Heart right ventricle (tissue), 16 donors: Measurements from ENCODE around the gene NWD2. TPM values are rescaled to one million over a fixed set of nuclear protein-coding genes. Genes with fewer than 3 reads are reported as not detected.
"Not testable (repeated sequence)": the region's sequence is repeated elsewhere in the genome, so short reads cannot be mapped to it uniquely, and the experiment has no call there.

Source experiments
- ATAC-seq, 8 donors: fragments of 200-7000 bp; cut with Tn5 transposase; one replicate each; pipeline ENCODE4 v1.9.1; 2020; ENCODE audit warnings: mild to moderate bottlenecking in 8 of 8, moderate library complexity in 8 of 8, moderate number of reproducible peaks in 1 of 8
- DNase-seq, 2 donors: peaks; one replicate each; pipeline ENCODE4 v3.0.0-alpha.2; 2020
- H3K27ac ChIP-seq, 10 donors: fragments of 200-600 bp; sonication (generic) in 2 of 10; one replicate each; pipeline versions ENCODE4 v1.5.0 to v1.8.0; 2020 to 2022; ENCODE audit warnings: mild to moderate bottlenecking in 3 of 10
- H3K27me3 ChIP-seq, 7 donors: fragments of 200-600 bp; one replicate each; pipeline ENCODE4 v1.8.0; 2021 to 2022; ENCODE audit warnings: mild to moderate bottlenecking in 2 of 7
- H3K36me3 ChIP-seq, 9 donors: fragments of 200-600 bp; sonication (generic) in 1 of 9; one replicate each; pipeline versions ENCODE4 v1.5.0 to v1.8.0; 2020 to 2022; ENCODE audit warnings: mild to moderate bottlenecking in 2 of 9
- H3K4me1 ChIP-seq, 9 donors: fragments of 200-600 bp; sonication (generic) in 1 of 9; one replicate each; pipeline versions ENCODE4 v1.5.0 to v1.8.0; 2020 to 2022; ENCODE audit warnings: mild to moderate bottlenecking in 4 of 9
- H3K4me3 ChIP-seq, 10 donors: fragments of 200-600 bp; sonication (generic) in 2 of 10; one replicate each; pipeline versions ENCODE4 v1.5.0 to v1.8.0; 2020 to 2022; ENCODE audit warnings: mild to moderate bottlenecking in 7 of 10, moderate library complexity in 2 of 10
- H3K9me3 ChIP-seq, 11 donors: fragments of 200-600 bp in 10 of 11; sonication (generic) in 2 of 11; one replicate each; pipeline versions ENCODE4 v1.5.0 to v1.8.0; 2013 to 2022; ENCODE audit warnings: mild to moderate bottlenecking in 2 of 11, control low read depth in 1 of 11, moderate library complexity in 1 of 11
- CTCF ChIP-seq, 9 donors: fragments of 200-600 bp; sonication (generic) in 2 of 9; IDR thresholded peaks; one replicate each; pipeline versions ENCODE4 v1.5.0 to v1.8.0; 2021 to 2022; ENCODE audit warnings: antibody characterized with exemption in 9 of 9, mild to moderate bottlenecking in 5 of 9, moderate library complexity in 1 of 9
- WGBS, 2 donors: extraction: QIAGEN DNeasy Blood & Tissue Kit; methylation state at CpG; one replicate each; pipeline ENCODE4 v1.1.7; 2013; ENCODE audit warnings: inconsistent platforms in 1 of 2; 5-methylcytosine and 5-hydroxymethylcytosine counted together
- intact Hi-C, 10 donors: fragments of 100-400 bp; cut with DNase I; formaldehyde crosslinking; loops; one replicate each; pipeline versions ENCODE4 v1.11.1 to v1.14.2; 2022
- long read RNA-seq, 3 donors: library from polyadenylated mRNA; unstranded; transcript quantifications; one replicate each; pipeline ENCODE4 v2.0.0, GENCODE V29; 2020 to 2021
- polyA plus RNA-seq, 2 donors: library from polyadenylated mRNA; stranded (reverse); fragments of 200-250 nt; gene quantifications; one replicate each; pipeline ENCODE4 v1.2.3, GENCODE V29; 2013
- total RNA-seq, 10 donors: library from RNA; stranded (reverse); fragmentation: NEBNext Ultra II Directional in 3 of 10; extraction: Animal tissue kit (Norgen Biotek cat#: 25700) in 3 of 10; gene quantifications; one replicate each; pipeline versions ENCODE4 v1.2.1 to v1.2.4, GENCODE V29; 2021 to 2023
- donor health status: Arrhythmogenic right ventricular cardiomyopathy.
- donor health status: ischemic (EF 13 %, LVEDD 7.1; RV severe dilation, severe dysfunction).
- donor health status: healthy with polysubstance abuse.
- donor health status: DM: no; HTN: yes; CAD: no.
- donor health status: DM: no; HTN: no; CAD: no.
- donor health status: ischemic (EF 25% LVEDD 6.9; RV normal size, moderate dysfunction).
- donor health status: ischemic (EF 25% LVEDD 5.7; RV mildly dilated, moderate dysfunction).
- donor health status: healthy.
- donor health status: DM: yes; HTN: yes; CAD: no.
- donor health status: Ischemic cardiomyopathy.
- donor health status: ischemic (EF 35%, LVEDD 5.7; RV mildly dilated, moderate dysfunction).
- donor health status: nonischemic (EF 11% LVEDD 7.7; RV severe dilation, severe dysfunction).
- donor health status: DM: yes; HTN: yes; CAD: no.
- donor health status: PGD.
- donor health status: ischemic (EF 29% LVEDD 5.4; RV normal size, mild dysfunction).
- donor health status: nonischemic (EF 23%, LVEDD 6.1; RV moderate dilation, normal function).

NWD2 gene
- total RNA-seq (under 1 TPM in 4 of 10 donors, not detected in 6; 0.02 to 0.37 (median 0.05) TPM), polyA plus RNA-seq (under 1 TPM in 1 of 2 donors, not detected in 1; 0.03 TPM)
- long read RNA-seq, donor 1 = 0 reads
- long read RNA-seq, donor 2 = 0 reads
- long read RNA-seq, donor 3 = 0 reads

GRCh38 chr4:37244583-37245390, at the start of gene NWD2:
Gene NWD2 (plus strand): TSS chr4:37244743. CDS start chr4:37245068, 325 bp downstream.
- no peaks in the 10 kb centered on the region for H3K36me3 ChIP-seq
- H3K4me1 ChIP-seq = peaks cover 0 to 11% (median 5%) of the 10 kb centered on the region in 9 donors
- ATAC-seq = peak in 2 of 8 donors; percentile 27 to 51
- no peak for TF ChIP-seq CTCF (IDR thresholded peaks at IDR 0.05)
- H3K27ac ChIP-seq = no peak within 1 kb of the TSS
- H3K4me3 ChIP-seq = peak within 1 kb of the TSS in 7 of 10 donors; percentile 16 to 34 (median 23)
- H3K27me3 ChIP-seq = peaks cover 9 to 96% (median 66%) of the 10 kb centered on the region in 7 donors
- no peaks in the 10 kb centered on the region for H3K9me3 ChIP-seq
- 0 to 1% methylated on average over 90 to 95 of the region's 95 CpGs for WGBS, 2 donors
- peak in 1 of 2 donors; percentile 7 for DNase-seq
- intact Hi-C loops = no loop called here

GRCh38 chr4:37197899-37198298, 46.6 kb upstream of the NWD2 start:
- Histone ChIP-seq H3K27ac (no peak overlapping the region), H3K36me3 (no peaks in the 10 kb centered on the region), H3K9me3 (peaks cover 0 to 8% (median 0%) of the 10 kb centered on the region in 11 donors), H3K4me1 (no peaks in the 10 kb centered on the region), H3K27me3 (no peaks in the 10 kb centered on the region), H3K4me3 (no peak overlapping the region)
- DNase-seq = no peak
- WGBS, 2 donors = 68 to 76% methylated on average over 3 of the region's 3 CpGs
- intact Hi-C loops = no loop called here
- ATAC-seq = no peak
- TF ChIP-seq CTCF (IDR thresholded peaks at IDR 0.05) = no peak

- H3K27ac ChIP-seq, ATAC-seq, H3K4me1 ChIP-seq, intact Hi-C loops, H3K4me3 ChIP-seq, DNase-seq, H3K36me3 ChIP-seq, H3K27me3 ChIP-seq: not testable (repeated sequence)
- H3K9me3 ChIP-seq = peaks cover 0 to 24% (median 7%) of the 10 kb centered on the region in 11 donors
- 85 to 90% methylated on average over 1 of the region's 1 CpG for WGBS, 2 donors
These were observed 39.8 kb upstream of the NWD2 start for GRCh38 chr4:37204740-37205139.

GRCh38 chr4:37216209-37216608, 28.3 kb upstream of the NWD2 start:
- no peak overlapping the region for H3K4me3 ChIP-seq
- intact Hi-C loops = no loop called here
- H3K4me1 ChIP-seq = no peaks in the 10 kb centered on the region
- peaks cover 0 to 7% (median 0%) of the 10 kb centered on the region in 7 donors for H3K27me3 ChIP-seq
- no peak for TF ChIP-seq CTCF (IDR thresholded peaks at IDR 0.05)
- DNase-seq (no peak), ATAC-seq (no peak)
- H3K36me3 ChIP-seq = no peaks in the 10 kb centered on the region
- H3K27ac ChIP-seq = no peak overlapping the region
- H3K9me3 ChIP-seq = no peaks in the 10 kb centered on the region
- WGBS, 2 donors = 75 to 84% methylated on average over 2 of the region's 2 CpGs

GRCh38 chr4:37219242-37219641, 25.3 kb upstream of the NWD2 start:
- H3K4me3 ChIP-seq = no peak overlapping the region
- DNase-seq (no peak), ATAC-seq (no peak)
- peaks cover 0 to 7% (median 0%) of the 10 kb centered on the region in 7 donors for H3K27me3 ChIP-seq
- no peaks in the 10 kb centered on the region for H3K4me1 ChIP-seq
- no peak overlapping the region for H3K27ac ChIP-seq
- TF ChIP-seq CTCF (IDR thresholded peaks at IDR 0.05) = no peak
- 16 to 17% methylated on average over 3 of the region's 3 CpGs for WGBS, 2 donors
- intact Hi-C loops = no loop called here
- H3K36me3 ChIP-seq = no peaks in the 10 kb centered on the region
- no peaks in the 10 kb centered on the region for H3K9me3 ChIP-seq
